GM12878 (cell line): ENCODE data around the gene FIGLA. TPM values are rescaled to one million over a fixed set of nuclear protein-coding genes. Genes with fewer than 3 reads are reported as not detected.

ENCODE experiments used
- ATAC-seq: fragments of 200-7000 bp; cut with Tn5 transposase; 3 replicates; pipeline ENCODE4 v1.9.1; 2020; ENCODE audit warnings: mild to moderate bottlenecking, moderate library complexity
- BruUV-seq: library from RNA; stranded (reverse); fragments of 400-500 nt; replicated peaks from 2 replicates; lab custom pipeline; 2021; lab: Mats Ljungman, UMichigan
- CTCF ChIA-PET: fragments of 300-600 bp; sonication (Branson Sonifier 250); formaldehyde crosslinking; extraction: SDS; loops from one replicate; lab custom pipeline; 2021; ENCODE audit warnings: inconsistent platforms; lab: Yijun Ruan, JAX
- POLR2A ChIA-PET: fragments of 350-600 bp; formaldehyde crosslinking; extraction: SDS; loops from one replicate; lab custom pipeline; 2021; ENCODE audit warnings: inconsistent platforms; lab: Charles Lee
- RAD21 ChIA-PET: fragments of 300-600 bp; sonication (Branson Sonifier 250); formaldehyde crosslinking; loops from one replicate; lab custom pipeline; 2023; ENCODE audit warnings: antibody characterized with exemption; ENCODE audit not compliant: unreplicated experiment; lab: Charles Lee
- SMC1A ChIA-PET: fragments of 300-600 bp; sonication (Branson Sonifier 250); formaldehyde crosslinking; loops from one replicate; lab custom pipeline; 2023; ENCODE audit not compliant: unreplicated experiment, uncharacterized antibody; lab: Charles Lee
- DNase-seq: peaks from one replicate; pipeline ENCODE4 v3.0.0-alpha.2; 2011; ENCODE audit warnings: low read depth, low spot score
- FAIRE-seq: peaks from 3 replicates; lab custom pipeline; 2011; peaks lifted over from hg19 to GRCh38; lab: Jason Lieb, UNC
- H2AFZ ChIP-seq: 2 replicates; pipeline ENCODE4 v1.6.0; 2011; ENCODE audit warnings: low read depth, low read length, control low read depth; ENCODE audit not compliant: control insufficient read depth
- H3K27ac ChIP-seq: 2 replicates; pipeline ENCODE4 v1.5.1; 2011; ENCODE audit warnings: control low read depth; ENCODE audit not compliant: control insufficient read depth, insufficient read depth
- H3K27me3 ChIP-seq, 2 experiments: replicated peaks in 1 of 2; 2 replicates each; pipeline versions ENCODE4 v1.6.0 to v1.6.1; 2011; ENCODE audit warnings: low read length in 1 of 2; ENCODE audit not compliant: control insufficient read depth in 2 of 2, insufficient read depth in 2 of 2
- H3K36me3 ChIP-seq, 2 experiments: 2 replicates each; pipeline ENCODE4 v1.5.1; 2011; ENCODE audit warnings: low read length in 1 of 2; ENCODE audit not compliant: control insufficient read depth in 2 of 2, insufficient read depth in 2 of 2
- H3K4me1 ChIP-seq: 2 replicates; pipeline ENCODE4 v1.6.1; 2011; ENCODE audit warnings: mild to moderate bottlenecking, low read length, moderate library complexity, mixed read lengths; ENCODE audit not compliant: control insufficient read depth, insufficient read depth
- H3K4me2 ChIP-seq: 2 replicates; pipeline ENCODE4 v1.6.0; 2011; ENCODE audit warnings: control low read depth; ENCODE audit not compliant: control insufficient read depth, insufficient read depth
- H3K4me3 ChIP-seq: fragments of 200-600 bp; sonication (generic); 2 replicates; pipeline ENCODE4 v1.5.1; 2016
- H3K79me2 ChIP-seq: 2 replicates; pipeline ENCODE4 v1.6.0; 2011; ENCODE audit warnings: low read length; ENCODE audit not compliant: control insufficient read depth, insufficient read depth
- H3K9ac ChIP-seq: 2 replicates; pipeline ENCODE4 v1.8.0; 2011; ENCODE audit warnings: low read length, control low read depth, mixed read lengths; ENCODE audit not compliant: control insufficient read depth, insufficient read depth
- H3K9me3 ChIP-seq: replicated peaks from 3 replicates; pipeline ENCODE4 v1.5.1; 2011; ENCODE audit warnings: mild to moderate bottlenecking, low read length; ENCODE audit not compliant: control insufficient read depth, insufficient read depth
- H4K20me1 ChIP-seq: 2 replicates; pipeline ENCODE4 v1.6.0; 2011; ENCODE audit not compliant: control insufficient read depth, insufficient read depth
- BCL11A ChIP-seq: IDR thresholded peaks from 2 replicates; pipeline ENCODE4 v1.6.1; 2011; ENCODE audit warnings: low read depth, low read length
- IKZF1 ChIP-seq: fragments of 450-650 bp; conservative IDR thresholded peaks from 2 replicates; pipeline ENCODE4 v1.6.1; 2017; ENCODE audit warnings: antibody characterized with exemption, mild to moderate bottlenecking
- MEF2B ChIP-seq: fragments of 450-650 bp; IDR thresholded peaks from 2 replicates; pipeline ENCODE4 v1.6.1; 2018; ENCODE audit warnings: mild to moderate bottlenecking, moderate library complexity; ENCODE audit not compliant: partially characterized antibody, poor library complexity, severe bottlenecking
- MXI1 ChIP-seq: fragments of 150-350 bp; IDR thresholded peaks from 2 replicates; pipeline ENCODE4 v1.6.1; 2011; ENCODE audit warnings: low read depth, mild to moderate bottlenecking, inconsistent platforms, low read length, improper control_type of control experiment
- NFIC ChIP-seq: IDR thresholded peaks from 2 replicates; pipeline ENCODE4 v1.6.1; 2012; ENCODE audit warnings: low read depth, mild to moderate bottlenecking, inconsistent platforms, low read length, moderate library complexity
- NRF1 ChIP-seq: conservative IDR thresholded peaks from 2 replicates; pipeline ENCODE4 v1.6.1; 2011; ENCODE audit warnings: mild to moderate bottlenecking, low read depth, low read length, improper control_type of control experiment
- PBX3 ChIP-seq: IDR thresholded peaks from 2 replicates; pipeline ENCODE4 v1.6.1; 2011; ENCODE audit warnings: mild to moderate bottlenecking, low read depth, low read length, moderate library complexity; ENCODE audit not compliant: insufficient replicate concordance
- RAD21 ChIP-seq: IDR thresholded peaks from 2 replicates; pipeline ENCODE4 v1.6.1; 2011; ENCODE audit warnings: mild to moderate bottlenecking, low read depth, low read length, moderate library complexity; ENCODE audit not compliant: insufficient read depth
- SIN3A ChIP-seq: IDR thresholded peaks from 2 replicates; pipeline ENCODE4 v1.6.1; 2012; ENCODE audit warnings: low read depth, low read length, improper control_type of control experiment
- TBL1XR1 ChIP-seq: IDR thresholded peaks from 2 replicates; pipeline ENCODE4 v1.6.1; 2012; ENCODE audit warnings: low read depth, low read length, improper control_type of control experiment
- TCF7 ChIP-seq: IDR thresholded peaks from 2 replicates; pipeline ENCODE4 v1.6.1; 2014; ENCODE audit warnings: antibody characterized with exemption, borderline replicate concordance
- USF2 ChIP-seq: IDR thresholded peaks from 2 replicates; pipeline ENCODE4 v1.6.1; 2011; ENCODE audit warnings: low read depth, low read length, improper control_type of control experiment, borderline replicate concordance
- WRNIP1 ChIP-seq: IDR thresholded peaks from 2 replicates; pipeline ENCODE4 v1.6.1; 2011; ENCODE audit warnings: low read depth, low read length, improper control_type of control experiment, borderline replicate concordance
- ZNF24 ChIP-seq: fragments of 450-650 bp; IDR thresholded peaks from 2 replicates; pipeline ENCODE4 v1.6.1; 2017; ENCODE audit warnings: antibody characterized with exemption, mild to moderate bottlenecking
- ZNF622 ChIP-seq: fragments of 450-650 bp; IDR thresholded peaks from 2 replicates; pipeline ENCODE4 v1.6.1; 2017; ENCODE audit warnings: mild to moderate bottlenecking, inconsistent platforms
- WGBS: methylation state at CpG from one replicate; pipeline ENCODE4 v1.1.6; 2016; ENCODE audit warnings: low lambda C conversion rate; ENCODE audit not compliant: insufficient replicate concordance, insufficient coverage; ENCODE audit errors: missing lambda C conversion rate; 5-methylcytosine and 5-hydroxymethylcytosine counted together
- in situ Hi-C: fragments of 300-500 bp; cut with MboI; formaldehyde crosslinking; loops from 9 replicates; pipeline ENCODE4 v1.14.3; 2018; ENCODE audit warnings: mixed read lengths
- intact Hi-C: fragments of 100-400 bp; cut with micrococcal nuclease; formaldehyde crosslinking; loops from one replicate; pipeline ENCODE4 v1.14.2; 2022; ENCODE audit not compliant: unreplicated experiment
- polyA plus RNA-seq, 11 experiments: library from polyadenylated mRNA; depleted of rRNA in 4 of 11; unstranded in 6 of 11; stranded (reverse) in 5 of 11; fragments of >200 nt; fragmentation: Nextera tagmentation in 4 of 11; fragmentation: Illumina TruSeq in 1 of 11; extraction: Ambion mirVana in 4 of 11; extraction: Trizol in 1 of 11; gene quantifications; 1 replicate in 1 of 11; 2 replicates in 10 of 11; pipeline versions ENCODE4 v1.2.1 to v1.2.3, GENCODE V29; 2011 to 2016; ENCODE audit warnings: inconsistent platforms in 2 of 11, missing spikeins in 2 of 11, low read depth in 1 of 11
- total RNA-seq, 4 experiments: library from RNA; depleted of rRNA in 3 of 4; stranded (reverse); fragments of >200 nt in 3 of 4; fragmentation: Illumina TruSeq in 1 of 4; extraction: Trizol in 1 of 4; gene quantifications; 2 replicates each; pipeline versions ENCODE4 v1.2.1 to v1.2.3, GENCODE V29; 2013 to 2021
- TF ChIP-seq, protein P1 (sequence below): fragments of 450-650 bp; IDR thresholded peaks from 2 replicates; pipeline ENCODE4 v1.6.1; 2017; ENCODE audit warnings: borderline replicate concordance

The FIGLA gene
- total and polyA plus RNA-seq, 10 of the 15 experiments (the other 5 are each of a cell fraction or from before 2014, with no cell fraction given), result not detected

GRCh38 chr2:70744397-70744796 lies 46.0 kb downstream of the FIGLA start:
- 2% methylated on average over 3 of the region's 3 CpGs for WGBS
- Histone ChIP-seq H3K4me3 (no peak overlapping the region), H3K27me3 (no peaks in the 10 kb centered on the region; a peak in 1 of 4 replicates), H4K20me1 (no peaks in the 10 kb centered on the region), H3K9me3 (no peaks in the 10 kb centered on the region), H3K4me2 (no peak overlapping the region), H2AFZ (no peak overlapping the region), H3K79me2 (no peaks in the 10 kb centered on the region), H3K4me1 (no peaks in the 10 kb centered on the region), H3K36me3 (no peaks in the 10 kb centered on the region), H3K27ac (no peak overlapping the region), H3K9ac (no peak overlapping the region)
- intact Hi-C loops, result no loop called here
- CTCF ChIA-PET, result interaction anchor here (0.6 kb wide), 1 partner anchor 170 kb away, joined by 3 read pairs; no protein-coding TSS in a partner anchor
- RAD21 ChIA-PET, result no interaction called here
- FAIRE-seq (no peak), DNase-seq (no peak), ATAC-seq (no peak)
- SMC1A ChIA-PET, result no interaction called here
- in situ Hi-C loops, result no loop called here
- TF ChIP-seq TCF7, result no peak
- no peak for TF ChIP-seq TBL1XR1
- TF ChIP-seq NRF1, result no peak
- no peak for TF ChIP-seq ZNF24
- POLR2A ChIA-PET, result no interaction called here
- BruUV-seq, result no TSS peak

GRCh38 chr2:70743677-70744076 lies 46.8 kb downstream of the FIGLA start:
- Histone ChIP-seq H3K9me3 (no peaks in the 10 kb centered on the region), H3K4me2 (no peak overlapping the region), H3K27ac (no peak overlapping the region), H3K27me3 (no peaks in the 10 kb centered on the region; a peak in 1 of 4 replicates), H3K4me3 (no peak overlapping the region), H2AFZ (no peak overlapping the region), H3K79me2 (no peaks in the 10 kb centered on the region), H3K4me1 (no peaks in the 10 kb centered on the region), H4K20me1 (no peaks in the 10 kb centered on the region), H3K9ac (no peak overlapping the region), H3K36me3 (no peaks in the 10 kb centered on the region)
- FAIRE-seq (no peak), DNase-seq (no peak), ATAC-seq (no peak)
- ChIA-PET RAD21 (no interaction called here), SMC1A (interaction anchor here (0.8 kb wide), 1 partner anchor 10 kb away, joined by 3 read pairs; no protein-coding TSS in a partner anchor), CTCF (interaction anchor here (0.6 kb wide), 1 partner anchor 171 kb away, joined by 3 read pairs; no protein-coding TSS in a partner anchor), POLR2A (no interaction called here)
- in situ Hi-C loops (no loop called here), intact Hi-C loops (no loop called here)
- BruUV-seq, result no TSS peak
- TF ChIP-seq IKZF1, result no peak
- TF ChIP-seq TCF7, result no peak
- no peak for TF ChIP-seq SIN3A
- TF ChIP-seq WRNIP1, result no peak
- TF ChIP-seq BCL11A, result no peak
- no peak for TF ChIP-seq USF2
- no peak for TF ChIP-seq MXI1
- no peak for TF ChIP-seq RAD21
- TF ChIP-seq PBX3, result no peak
- TF ChIP-seq, protein P1, sequence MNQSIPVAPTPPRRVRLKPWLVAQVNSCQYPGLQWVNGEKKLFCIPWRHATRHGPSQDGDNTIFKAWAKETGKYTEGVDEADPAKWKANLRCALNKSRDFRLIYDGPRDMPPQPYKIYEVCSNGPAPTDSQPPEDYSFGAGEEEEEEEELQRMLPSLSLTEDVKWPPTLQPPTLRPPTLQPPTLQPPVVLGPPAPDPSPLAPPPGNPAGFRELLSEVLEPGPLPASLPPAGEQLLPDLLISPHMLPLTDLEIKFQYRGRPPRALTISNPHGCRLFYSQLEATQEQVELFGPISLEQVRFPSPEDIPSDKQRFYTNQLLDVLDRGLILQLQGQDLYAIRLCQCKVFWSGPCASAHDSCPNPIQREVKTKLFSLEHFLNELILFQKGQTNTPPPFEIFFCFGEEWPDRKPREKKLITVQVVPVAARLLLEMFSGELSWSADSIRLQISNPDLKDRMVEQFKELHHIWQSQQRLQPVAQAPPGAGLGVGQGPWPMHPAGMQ, result no peak
- no peak for TF ChIP-seq MEF2B
- no peak for TF ChIP-seq ZNF622
- TF ChIP-seq NFIC, result no peak
